Loucy (cell line): ENCODE measurements around the gene SOX3.

Experiments
- H2AFZ ChIP-seq: fragments of 200-600 bp; sonication (generic); 2 replicates; pipeline ENCODE4 v1.6.0; 2016; ENCODE audit warnings: antibody characterized with exemption, mild to moderate bottlenecking, low read length, moderate library complexity
- H3F3A ChIP-seq: fragments of 200-600 bp; 2 replicates; pipeline ENCODE4 v1.6.0; 2016; ENCODE audit warnings: antibody characterized with exemption, low read depth, mild to moderate bottlenecking
- H3K27me3 ChIP-seq: fragments of 200-600 bp; sonication (generic); 2 replicates; pipeline ENCODE4 v1.6.1; 2014; ENCODE audit warnings: low read length, mild to moderate bottlenecking; ENCODE audit not compliant: insufficient read depth, poor library complexity, severe bottlenecking
- H3K36me3 ChIP-seq: fragments of 200-600 bp; sonication (generic); 2 replicates; pipeline ENCODE4 v1.6.1; 2016; ENCODE audit warnings: low read length; ENCODE audit not compliant: insufficient read depth
- H3K4me1 ChIP-seq: fragments of 200-600 bp; sonication (generic); 2 replicates; pipeline ENCODE4 v1.5.1; 2014; ENCODE audit warnings: low read length, mild to moderate bottlenecking; ENCODE audit not compliant: insufficient read depth, poor library complexity, severe bottlenecking
- H3K4me2 ChIP-seq: fragments of 200-600 bp; sonication (generic); 2 replicates; pipeline ENCODE4 v1.6.0; 2014; ENCODE audit warnings: antibody characterized with exemption, low read length, low read depth, mild to moderate bottlenecking; ENCODE audit not compliant: poor library complexity, severe bottlenecking
- H3K4me3 ChIP-seq: fragments of 200-600 bp; sonication (generic); 2 replicates; pipeline ENCODE4 v1.5.1; 2014; ENCODE audit warnings: low read length, mild to moderate bottlenecking, mixed read lengths; ENCODE audit not compliant: poor library complexity, severe bottlenecking
- H3K79me2 ChIP-seq: fragments of 200-600 bp; sonication (generic); 2 replicates; pipeline ENCODE4 v1.6.1; 2014; ENCODE audit warnings: low read length; ENCODE audit not compliant: insufficient read depth
- H3K9ac ChIP-seq: fragments of 200-600 bp; sonication (generic); 2 replicates; pipeline ENCODE4 v1.6.0; 2014; ENCODE audit warnings: mild to moderate bottlenecking, low read depth, low read length, moderate library complexity; ENCODE audit not compliant: poor library complexity, severe bottlenecking
- H3K9me2 ChIP-seq: fragments of 200-600 bp; sonication (generic); replicated peaks from 2 replicates; pipeline ENCODE4 v1.6.1; 2016; ENCODE audit warnings: low read depth, low read length, mixed read lengths
- H3K9me3 ChIP-seq: fragments of 200-600 bp; sonication (generic); 2 replicates; pipeline ENCODE4 v1.6.1; 2014; ENCODE audit warnings: mild to moderate bottlenecking, antibody characterized with exemption, low read length, low read depth; ENCODE audit not compliant: insufficient read depth
- H4K20me1 ChIP-seq: fragments of 200-600 bp; sonication (generic); 2 replicates; pipeline ENCODE4 v1.6.0; 2014; ENCODE audit warnings: antibody characterized with exemption, low read length, mild to moderate bottlenecking; ENCODE audit not compliant: insufficient read depth, poor library complexity, severe bottlenecking
- EZH2phosphoT487 ChIP-seq: fragments of 200-600 bp; IDR thresholded peaks from 2 replicates; pipeline ENCODE4 v1.6.1; 2018; ENCODE audit warnings: antibody characterized with exemption, mild to moderate bottlenecking, moderate library complexity, borderline replicate concordance
- TF ChIP-seq, protein P1 (sequence below): fragments of 200-600 bp; sonication (generic); conservative IDR thresholded peaks from 2 replicates; pipeline ENCODE4 v1.5.1; 2014; ENCODE audit warnings: mild to moderate bottlenecking, antibody characterized with exemption, low read length

SOX3 gene

DNA sequence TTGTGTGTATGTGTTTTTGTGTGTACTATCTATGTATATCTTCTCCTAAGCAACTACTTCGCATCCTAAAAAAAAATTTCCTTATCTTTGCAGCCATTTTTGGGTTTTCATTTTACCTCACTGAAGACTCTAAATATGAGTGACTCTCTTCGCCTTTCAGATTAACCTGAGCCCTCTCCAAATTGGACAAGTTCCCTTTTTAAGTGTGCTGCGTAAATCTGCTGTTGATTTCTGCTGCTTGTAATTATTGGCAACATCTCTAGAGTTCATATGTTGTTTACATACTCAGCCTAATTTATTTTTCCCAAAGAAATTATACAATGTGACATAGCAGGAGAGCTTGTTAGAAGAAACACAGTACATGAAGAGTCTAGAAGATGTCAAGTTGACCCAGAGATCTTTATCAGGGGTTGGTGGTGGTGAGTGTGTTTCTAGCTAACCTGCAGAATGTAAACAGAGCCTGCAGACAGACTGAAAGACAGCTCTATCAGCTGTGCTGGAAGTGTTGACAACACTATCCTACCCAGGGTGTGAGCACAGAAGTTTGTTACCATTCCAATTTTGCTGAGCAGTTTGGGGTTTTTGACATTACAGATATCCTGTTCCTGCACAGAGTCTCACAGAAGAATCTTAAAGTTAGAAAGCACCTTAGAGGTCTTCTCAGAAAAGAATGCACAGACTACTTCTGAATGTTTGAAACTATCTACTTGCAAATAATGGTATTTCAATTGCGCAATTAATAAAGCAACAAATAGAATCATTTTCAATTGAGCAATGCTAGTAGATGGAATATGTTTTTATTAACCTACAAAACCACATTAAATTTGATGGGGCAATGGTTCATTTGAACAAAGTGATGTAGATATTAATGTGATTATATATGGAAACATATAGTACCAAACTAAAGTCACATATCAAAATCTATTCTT lies 12.5 kb downstream of the SOX3 start:
- no peak overlapping the region for H2AFZ ChIP-seq
- H3K9me2 ChIP-seq = no peaks in the 10 kb centered on the region
- no peaks in the 10 kb centered on the region for H3K4me1 ChIP-seq
- no peaks in the 10 kb centered on the region for H4K20me1 ChIP-seq
- no peak for TF ChIP-seq EZH2phosphoT487
- TF ChIP-seq, protein P1, sequence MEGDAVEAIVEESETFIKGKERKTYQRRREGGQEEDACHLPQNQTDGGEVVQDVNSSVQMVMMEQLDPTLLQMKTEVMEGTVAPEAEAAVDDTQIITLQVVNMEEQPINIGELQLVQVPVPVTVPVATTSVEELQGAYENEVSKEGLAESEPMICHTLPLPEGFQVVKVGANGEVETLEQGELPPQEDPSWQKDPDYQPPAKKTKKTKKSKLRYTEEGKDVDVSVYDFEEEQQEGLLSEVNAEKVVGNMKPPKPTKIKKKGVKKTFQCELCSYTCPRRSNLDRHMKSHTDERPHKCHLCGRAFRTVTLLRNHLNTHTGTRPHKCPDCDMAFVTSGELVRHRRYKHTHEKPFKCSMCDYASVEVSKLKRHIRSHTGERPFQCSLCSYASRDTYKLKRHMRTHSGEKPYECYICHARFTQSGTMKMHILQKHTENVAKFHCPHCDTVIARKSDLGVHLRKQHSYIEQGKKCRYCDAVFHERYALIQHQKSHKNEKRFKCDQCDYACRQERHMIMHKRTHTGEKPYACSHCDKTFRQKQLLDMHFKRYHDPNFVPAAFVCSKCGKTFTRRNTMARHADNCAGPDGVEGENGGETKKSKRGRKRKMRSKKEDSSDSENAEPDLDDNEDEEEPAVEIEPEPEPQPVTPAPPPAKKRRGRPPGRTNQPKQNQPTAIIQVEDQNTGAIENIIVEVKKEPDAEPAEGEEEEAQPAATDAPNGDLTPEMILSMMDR = no peak
- H3K27me3 ChIP-seq = no peaks in the 10 kb centered on the region
- no peaks in the 10 kb centered on the region for H3F3A ChIP-seq
- H3K36me3 ChIP-seq = no peaks in the 10 kb centered on the region
- H3K4me3 ChIP-seq = no peak overlapping the region
- no peaks in the 10 kb centered on the region for H3K79me2 ChIP-seq
- H3K9me3 ChIP-seq = no peaks in the 10 kb centered on the region
- H3K4me2 ChIP-seq = no peak overlapping the region
- H3K9ac ChIP-seq = no peak overlapping the region

DNA sequence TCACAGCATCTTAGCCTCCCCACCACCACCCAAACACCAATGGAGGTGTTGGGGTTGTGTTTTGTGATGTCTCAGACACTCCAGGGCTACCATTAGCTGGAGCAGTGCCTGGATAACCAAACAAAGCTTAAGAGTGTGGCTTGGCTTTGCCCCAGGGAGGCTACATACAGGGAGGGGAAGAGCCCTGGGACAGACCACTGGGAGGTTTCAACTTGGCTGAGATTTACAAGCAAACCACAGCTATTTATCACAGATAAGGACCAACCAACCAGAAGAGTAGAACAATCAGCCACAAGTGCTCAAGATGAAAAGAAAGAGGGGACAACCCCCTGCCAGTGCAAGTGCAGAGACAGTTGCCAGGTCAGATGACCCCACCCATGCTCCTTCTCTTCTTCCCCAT lies 24.1 kb downstream of the SOX3 start:
- Histone ChIP-seq H3K9ac (no peak overlapping the region), H3K4me3 (no peak overlapping the region), H3K27me3 (no peaks in the 10 kb centered on the region), H2AFZ (no peak overlapping the region), H3K36me3 (no peaks in the 10 kb centered on the region), H3K4me1 (no peaks in the 10 kb centered on the region), H4K20me1 (no peaks in the 10 kb centered on the region), H3F3A (no peaks in the 10 kb centered on the region), H3K79me2 (no peaks in the 10 kb centered on the region), H3K9me3 (no peaks in the 10 kb centered on the region), H3K4me2 (no peak overlapping the region), H3K9me2 (no peaks in the 10 kb centered on the region)
- no peak for TF ChIP-seq EZH2phosphoT487
- TF ChIP-seq, protein P1 = no peak

DNA sequence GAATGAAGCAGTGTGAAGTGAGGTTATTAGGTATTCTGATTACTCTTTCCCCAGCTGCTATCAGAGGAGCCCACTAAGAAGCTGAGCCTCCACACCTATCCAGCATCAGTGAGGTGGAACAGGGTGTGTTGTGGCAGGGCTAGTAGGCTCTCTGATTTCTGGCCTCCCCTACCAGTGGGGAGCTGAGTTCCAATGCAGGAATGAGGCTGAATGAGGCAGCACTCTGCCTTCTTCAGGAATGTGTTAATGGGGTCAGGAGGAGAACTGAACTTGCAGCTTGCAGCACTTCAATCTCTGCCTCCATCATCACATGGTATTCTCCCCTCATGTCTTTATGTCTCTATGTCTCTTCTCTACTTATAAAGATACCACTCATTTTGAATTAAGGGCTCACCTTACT lies 26.9 kb downstream of the SOX3 start:
- H3K27me3 ChIP-seq = no peaks in the 10 kb centered on the region
- H3K4me2 ChIP-seq = no peak overlapping the region
- no peaks in the 10 kb centered on the region for H3K36me3 ChIP-seq
- H3K4me3 ChIP-seq = no peak overlapping the region
- H3K4me1 ChIP-seq = no peaks in the 10 kb centered on the region
- H3K9ac ChIP-seq = no peak overlapping the region
- no peaks in the 10 kb centered on the region for H3K79me2 ChIP-seq
- no peaks in the 10 kb centered on the region for H3F3A ChIP-seq
- no peak overlapping the region for H2AFZ ChIP-seq
- H3K9me3 ChIP-seq = no peaks in the 10 kb centered on the region
- H4K20me1 ChIP-seq = no peaks in the 10 kb centered on the region
- no peak for TF ChIP-seq EZH2phosphoT487
- TF ChIP-seq, protein P1 = no peak
- H3K9me2 ChIP-seq = no peaks in the 10 kb centered on the region
